Measurements from ENCODE around the gene ACTN1.

DNA sequence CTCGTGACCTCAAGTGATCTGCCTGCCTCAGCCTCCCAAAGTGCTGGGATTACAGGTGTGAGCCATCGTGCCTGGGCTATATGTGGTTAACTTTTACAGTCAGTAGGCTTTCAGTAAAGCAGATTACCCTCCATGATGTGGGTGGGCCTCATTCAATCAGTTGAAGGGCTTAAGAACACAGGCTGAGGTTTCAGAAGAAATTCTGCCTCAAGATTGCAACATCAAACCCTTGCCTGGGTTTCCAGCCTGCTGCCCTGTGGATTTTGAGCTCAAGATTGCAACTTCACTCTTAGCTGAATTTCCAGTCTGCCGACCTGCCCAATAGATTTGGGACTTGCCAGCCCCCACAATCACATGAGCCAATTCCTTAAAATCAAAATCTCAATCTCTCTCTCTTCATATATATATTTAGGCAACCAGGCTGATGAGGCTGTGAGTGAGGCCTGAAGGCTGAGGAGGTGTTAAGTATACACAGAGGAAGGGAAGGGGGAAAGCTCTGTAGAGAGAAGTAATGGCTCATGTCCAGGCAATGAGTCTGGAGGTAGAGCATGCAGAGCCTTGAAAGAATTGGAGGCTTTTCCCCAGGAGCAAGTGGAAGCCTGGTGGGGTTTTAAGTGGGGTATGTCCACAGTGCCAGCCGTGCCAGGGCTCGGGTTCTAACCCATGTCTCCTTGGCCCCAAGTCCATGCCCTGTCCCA is 33.3 kb upstream of the ACTN1 start:
- no peak for TF ChIP-seq FOSL1 (IDR thresholded peaks at IDR 0.05; ENCODE audit: insufficient read depth, low read depth, low read length)
- no peak for TF ChIP-seq CEBPB (IDR thresholded peaks at IDR 0.05; ENCODE audit: low read depth, low read length)
- TF ChIP-seq, protein P1, sequence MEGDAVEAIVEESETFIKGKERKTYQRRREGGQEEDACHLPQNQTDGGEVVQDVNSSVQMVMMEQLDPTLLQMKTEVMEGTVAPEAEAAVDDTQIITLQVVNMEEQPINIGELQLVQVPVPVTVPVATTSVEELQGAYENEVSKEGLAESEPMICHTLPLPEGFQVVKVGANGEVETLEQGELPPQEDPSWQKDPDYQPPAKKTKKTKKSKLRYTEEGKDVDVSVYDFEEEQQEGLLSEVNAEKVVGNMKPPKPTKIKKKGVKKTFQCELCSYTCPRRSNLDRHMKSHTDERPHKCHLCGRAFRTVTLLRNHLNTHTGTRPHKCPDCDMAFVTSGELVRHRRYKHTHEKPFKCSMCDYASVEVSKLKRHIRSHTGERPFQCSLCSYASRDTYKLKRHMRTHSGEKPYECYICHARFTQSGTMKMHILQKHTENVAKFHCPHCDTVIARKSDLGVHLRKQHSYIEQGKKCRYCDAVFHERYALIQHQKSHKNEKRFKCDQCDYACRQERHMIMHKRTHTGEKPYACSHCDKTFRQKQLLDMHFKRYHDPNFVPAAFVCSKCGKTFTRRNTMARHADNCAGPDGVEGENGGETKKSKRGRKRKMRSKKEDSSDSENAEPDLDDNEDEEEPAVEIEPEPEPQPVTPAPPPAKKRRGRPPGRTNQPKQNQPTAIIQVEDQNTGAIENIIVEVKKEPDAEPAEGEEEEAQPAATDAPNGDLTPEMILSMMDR (IDR thresholded peaks at IDR 0.05; ENCODE audit: control extremely low read depth in 1 of 3, insufficient read depth in 1 of 3, low read depth in 1 of 3, low read length in 3 of 3) = no peak
- TF ChIP-seq PHF8 (conservative IDR thresholded peaks at IDR 0.05; ENCODE audit: low read depth, low read length) = no peak
- TF ChIP-seq SIN3A (conservative IDR thresholded peaks at IDR 0.05 in 1 of 2, IDR thresholded peaks at IDR 0.05 in 1 of 2; ENCODE audit: low read depth in 1 of 2, low read length in 2 of 2) = no peak
- no peak for TF ChIP-seq JUND (IDR thresholded peaks at IDR 0.05; ENCODE audit: low read length)
- no peak for TF ChIP-seq EZH2 (IDR thresholded peaks at IDR 0.05; ENCODE audit: low read depth, low read length, severe bottlenecking)
- no peak for TF ChIP-seq ZNF274 (IDR thresholded peaks at IDR 0.05; ENCODE audit: borderline replicate concordance, extremely low read depth, low read length)
- TF ChIP-seq SP1 (IDR thresholded peaks at IDR 0.05; ENCODE audit: low read depth, low read length) = no peak
- no peak for TF ChIP-seq POLR2A (IDR thresholded peaks at IDR 0.05; ENCODE audit: control extremely low read depth in 1 of 2, low read depth in 2 of 2, low read length in 2 of 2)
- no peak for TF ChIP-seq YY1 (IDR thresholded peaks at IDR 0.05; ENCODE audit: low read depth, low read length)
- TF ChIP-seq TBP (IDR thresholded peaks at IDR 0.05; ENCODE audit: low read depth, low read length) = no peak
- no peak for TF ChIP-seq NANOG (IDR thresholded peaks at IDR 0.05; ENCODE audit: insufficient read depth, low read depth, low read length, poor library complexity, severe bottlenecking)

All from H1 (cell line).